HG02870 (cell line): ENCODE measurements around the gene NEU4.
"Not testable (repeated sequence)": the region's sequence is repeated elsewhere in the genome, so short reads cannot be mapped to it uniquely, and the experiment has no call there.

ENCODE experiments used
- ATAC-seq: cut with Tn5 transposase; IDR thresholded peaks from one replicate; pipeline ENCODE4 v1.9.1; 2021; ENCODE audit warnings: mild to moderate bottlenecking, moderate library complexity; ENCODE audit not compliant: unreplicated experiment

The NEU4 gene

DNA sequence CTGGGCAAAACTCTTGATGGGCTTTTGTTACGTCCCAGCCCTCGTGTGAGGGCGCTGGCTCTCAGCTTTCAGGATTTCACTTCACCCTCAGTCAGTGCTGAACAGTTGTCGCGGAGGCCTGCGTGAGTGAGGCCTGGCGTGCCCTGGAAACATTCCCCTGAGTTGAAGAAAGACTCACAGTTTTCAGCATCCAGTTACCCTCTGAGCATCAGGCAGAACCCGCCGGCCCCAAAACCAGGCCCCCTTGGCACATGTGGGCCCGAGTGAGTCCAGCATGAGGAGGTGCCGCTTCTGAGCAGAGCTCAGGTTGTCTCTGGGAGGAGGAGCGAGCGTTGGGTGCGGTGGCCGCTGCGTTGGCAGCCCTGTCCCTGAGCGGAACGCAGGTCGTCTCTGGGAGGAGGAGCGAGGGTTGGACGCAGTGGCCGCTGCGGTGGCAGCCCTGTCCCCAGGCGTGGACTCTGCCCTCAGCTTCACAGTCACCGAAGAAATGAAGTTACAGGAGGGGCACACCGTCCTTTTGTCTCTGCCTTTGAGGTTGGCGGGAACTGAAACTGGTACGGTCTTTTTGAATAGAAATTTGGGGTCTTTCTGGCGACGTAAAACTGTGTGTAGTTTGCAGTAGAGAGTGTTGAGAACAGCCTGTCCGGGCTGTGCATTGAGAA lies at the start of gene NEU4:
Gene NEU4, plus strand, starts transcription at position 473 of the 662 bp plus-strand sequence. CDS start 5,292 bp downstream, outside the sequence.
- ATAC-seq, result no peak

DNA sequence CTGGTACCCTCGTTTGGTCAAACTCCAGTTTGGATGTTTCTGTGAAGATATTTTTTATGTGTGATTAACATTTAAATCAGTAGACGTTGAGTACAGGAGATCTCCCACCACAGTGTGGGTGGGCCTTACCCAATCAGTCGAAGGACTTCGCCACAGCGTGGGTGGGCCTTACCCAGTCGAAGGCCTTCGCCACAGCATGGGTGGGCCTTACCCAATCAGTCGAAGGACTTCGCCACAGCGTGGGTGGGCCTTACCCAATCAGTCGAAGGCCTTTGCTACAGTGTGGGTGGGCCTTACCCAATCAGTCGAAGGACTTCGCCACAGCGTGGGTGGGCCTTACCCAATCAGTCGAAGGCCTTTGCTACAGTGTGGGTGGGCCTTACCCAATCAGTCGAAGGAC lies 49.1 kb upstream of the NEU4 start:
- not testable (repeated sequence) for ATAC-seq

DNA sequence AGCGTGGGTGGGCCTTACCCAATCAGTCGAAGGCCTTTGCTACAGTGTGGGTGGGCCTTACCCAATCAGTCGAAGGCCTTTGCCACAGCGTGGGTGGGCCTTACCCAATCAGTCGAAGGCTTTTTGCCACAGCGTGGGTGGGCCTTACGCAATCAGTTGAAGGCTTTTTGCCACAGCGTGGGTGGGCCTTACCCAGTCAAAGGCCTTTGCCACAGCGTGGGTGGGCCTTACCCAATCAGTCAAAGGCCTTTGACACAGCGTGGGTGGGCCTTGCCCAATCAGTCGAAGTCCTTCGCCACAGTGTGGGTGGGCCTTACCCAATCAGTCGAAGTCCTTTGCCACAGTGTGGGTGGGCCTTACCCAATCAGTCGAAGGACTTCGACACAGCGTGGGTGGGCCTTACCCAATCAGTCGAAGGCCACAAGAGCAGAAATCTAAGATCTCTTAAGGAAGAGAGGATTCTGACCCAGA lies 48.7 kb upstream of the NEU4 start:
- no peak for ATAC-seq

GRCh38 chr2:241762321-241762932 lies 46.6 kb upstream of the NEU4 start:
- no peak for ATAC-seq

DNA sequence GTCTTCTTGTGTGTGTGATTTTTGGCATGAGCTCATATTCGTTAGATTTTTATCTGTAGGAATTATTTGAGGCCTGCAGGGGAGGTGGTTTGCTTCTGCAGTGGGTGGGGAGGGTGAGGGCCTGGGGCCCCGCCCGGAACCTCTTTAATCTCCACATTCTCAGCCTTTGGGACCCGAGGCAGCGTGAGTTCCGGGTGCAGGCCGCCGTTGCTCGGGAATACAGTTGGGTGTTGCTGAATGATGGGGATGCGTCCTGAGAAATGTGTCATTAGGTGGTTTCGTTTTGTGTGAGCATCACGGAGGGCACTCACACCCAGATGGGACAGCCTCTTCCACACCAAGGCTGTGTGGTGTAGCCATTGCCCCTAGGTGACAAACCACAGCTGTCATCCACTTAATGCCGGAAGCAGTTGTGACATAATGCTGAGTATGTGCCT lies 46.0 kb upstream of the NEU4 start:
- ATAC-seq, result no peak

DNA sequence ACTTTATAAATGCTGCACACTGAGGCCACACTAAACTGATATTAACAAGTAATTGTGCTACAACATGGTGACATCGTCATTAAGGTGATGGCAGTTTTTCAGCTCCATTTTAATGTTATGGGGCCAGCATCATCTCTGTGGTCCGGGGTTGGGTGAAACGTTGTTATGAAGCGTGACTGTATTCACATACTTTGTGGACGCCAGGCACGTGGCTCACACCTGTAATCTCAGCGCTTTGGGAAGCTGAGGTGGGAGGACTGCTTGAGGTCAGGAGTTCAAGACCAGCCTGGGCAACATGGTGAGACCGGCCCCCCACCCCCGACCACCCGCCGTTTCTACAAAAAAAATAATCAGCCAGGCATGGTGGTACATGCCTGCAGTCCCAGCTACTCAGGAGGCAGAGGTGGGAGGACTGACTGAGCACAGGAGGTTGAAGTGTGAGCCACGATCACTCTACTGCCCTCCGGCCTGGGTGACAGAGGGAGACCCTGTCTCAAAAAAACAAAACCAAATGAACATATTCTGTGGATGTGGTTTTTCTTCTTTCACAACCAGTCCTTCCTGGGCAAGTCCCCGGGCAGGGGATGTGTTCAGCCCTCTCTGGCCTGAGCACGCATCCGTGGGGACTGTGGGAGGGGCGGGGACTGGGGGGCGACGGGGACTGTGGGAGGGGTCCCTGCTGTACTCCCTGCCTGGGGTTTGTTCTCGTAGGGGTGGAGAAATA lies 45.3 kb upstream of the NEU4 start:
- no peak for ATAC-seq

DNA sequence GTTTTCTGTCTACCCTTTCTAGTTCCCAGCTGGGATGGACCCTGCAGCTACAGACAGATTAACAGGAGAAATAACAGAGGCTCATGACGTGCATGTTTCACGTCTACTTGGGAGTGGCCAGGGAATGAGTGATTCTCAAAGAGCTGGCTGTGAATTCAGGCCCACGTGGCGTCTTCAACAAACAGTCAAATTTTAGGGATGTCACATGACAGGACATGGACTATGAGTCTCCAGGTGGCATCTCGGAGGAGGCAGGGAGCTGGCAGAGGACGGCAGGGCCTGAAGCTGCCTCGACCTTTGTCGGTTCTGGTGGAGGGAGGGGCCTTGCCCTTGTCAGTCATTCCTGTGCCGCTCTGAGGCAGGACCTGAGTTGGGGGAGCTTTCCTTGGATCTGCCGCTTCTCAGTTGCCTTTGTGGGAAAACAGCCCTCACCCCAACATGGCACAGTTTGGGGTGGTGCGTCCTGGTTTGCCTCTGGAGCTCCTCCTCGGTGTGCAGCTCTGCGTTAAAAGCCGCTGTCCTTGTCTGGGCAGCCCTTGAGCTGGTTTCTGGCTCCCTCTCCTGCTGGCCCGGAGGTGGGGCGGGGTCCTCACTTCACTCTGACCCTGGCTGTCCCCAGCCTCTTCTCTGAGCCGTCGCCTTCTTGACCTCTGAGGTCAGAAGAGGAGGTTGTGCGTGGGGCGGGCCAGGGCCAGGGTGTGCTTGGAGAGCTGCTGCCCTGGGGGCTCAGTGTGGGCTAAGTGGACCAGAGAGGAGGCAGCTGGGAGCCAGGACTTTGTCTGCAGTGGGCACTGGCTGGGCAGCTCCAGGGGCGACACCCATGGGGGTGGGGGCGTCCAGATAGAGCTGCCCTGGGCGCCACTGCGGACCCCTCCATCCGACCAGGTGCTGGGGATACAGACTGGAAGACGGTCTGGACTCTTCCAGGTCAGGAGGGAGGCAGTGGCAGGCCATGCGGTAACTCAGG lies 44.4 kb upstream of the NEU4 start:
- ATAC-seq, result no peak

- no peak for ATAC-seq
Observed at GRCh38 chr2:241767464-241768250, 41.3 kb upstream of the NEU4 start.

GRCh38 chr2:241768251-241768711 lies 40.7 kb upstream of the NEU4 start:
- no peak for ATAC-seq

DNA sequence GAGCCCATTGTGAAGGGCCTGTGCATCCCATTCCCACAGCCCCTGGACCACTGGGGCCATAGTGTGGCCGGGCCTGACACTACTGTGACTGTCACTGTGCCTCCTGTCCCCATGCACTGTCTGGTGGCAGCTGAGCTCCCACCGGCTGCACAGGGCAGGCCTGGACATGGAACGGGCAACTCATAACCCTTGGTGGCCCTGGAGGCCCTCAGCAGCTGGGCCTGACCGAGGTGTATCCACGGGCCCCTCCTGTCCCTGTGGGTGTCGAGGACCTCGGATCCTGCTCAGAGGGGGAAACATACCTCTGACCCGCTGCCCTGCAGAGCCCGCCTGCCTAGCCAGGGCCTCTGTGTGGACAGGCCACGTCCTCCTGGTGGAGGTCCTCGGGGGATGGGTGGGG lies 40.1 kb upstream of the NEU4 start:
- no peak for ATAC-seq

DNA sequence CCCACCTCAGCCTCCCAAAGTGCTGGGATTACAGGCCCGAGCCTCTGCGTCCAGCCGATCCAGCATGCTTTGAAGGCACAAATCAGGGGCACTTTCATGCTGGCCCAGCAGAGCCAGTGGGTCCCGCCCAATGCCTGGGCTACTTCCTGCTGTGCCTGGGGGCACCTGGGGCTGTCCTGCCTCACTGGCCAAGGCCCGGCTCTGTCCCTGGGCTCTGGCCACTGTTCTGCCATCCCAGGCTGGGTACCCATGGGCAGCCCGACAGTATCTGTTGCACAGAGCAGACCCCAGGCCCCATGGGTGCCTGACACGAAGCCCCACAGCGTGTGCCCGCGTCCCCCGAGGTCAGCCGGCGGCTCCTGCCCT lies 39.2 kb upstream of the NEU4 start:
- ATAC-seq, result no peak

DNA sequence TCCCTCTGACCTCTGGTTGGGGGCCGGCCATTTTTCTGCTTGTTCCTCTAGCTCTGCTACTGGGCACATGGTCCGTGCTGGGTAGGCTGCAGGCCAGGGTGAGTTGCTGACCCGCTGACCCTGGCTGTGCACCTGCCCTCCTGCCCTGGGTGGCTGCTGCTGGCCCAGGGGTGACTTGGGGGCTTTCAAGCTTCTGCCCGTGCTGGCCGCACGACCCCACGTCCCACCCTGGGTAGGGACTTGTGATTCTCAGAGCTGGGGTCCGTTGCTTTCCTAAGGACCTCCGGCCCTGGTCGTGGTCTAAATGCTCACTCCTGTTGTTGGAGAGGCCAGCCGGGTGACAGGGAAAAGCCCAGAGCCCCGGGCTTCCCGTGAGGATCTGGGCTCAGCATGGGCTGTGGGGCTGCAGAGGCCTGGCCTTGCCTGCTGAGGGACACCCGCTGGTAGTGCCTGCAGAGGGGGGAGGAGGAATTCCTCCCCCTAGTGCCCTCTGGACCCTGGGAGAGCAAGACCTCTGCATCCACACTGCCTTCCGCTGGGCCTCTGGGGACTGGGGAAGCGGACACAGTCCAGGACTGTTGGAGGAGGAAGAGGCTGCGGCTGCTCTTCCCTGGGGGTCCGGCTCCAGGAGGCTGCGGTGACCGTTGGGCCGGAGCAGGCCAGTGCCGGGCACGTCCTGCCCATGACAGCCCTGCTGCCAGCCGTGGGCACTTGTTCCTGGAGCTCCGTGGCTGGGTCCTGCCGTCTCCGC lies 38.6 kb upstream of the NEU4 start:
- ATAC-seq, result no peak

- no peak for ATAC-seq
Observed at GRCh38 chr2:241770936-241771285, 38.1 kb upstream of the NEU4 start.

DNA sequence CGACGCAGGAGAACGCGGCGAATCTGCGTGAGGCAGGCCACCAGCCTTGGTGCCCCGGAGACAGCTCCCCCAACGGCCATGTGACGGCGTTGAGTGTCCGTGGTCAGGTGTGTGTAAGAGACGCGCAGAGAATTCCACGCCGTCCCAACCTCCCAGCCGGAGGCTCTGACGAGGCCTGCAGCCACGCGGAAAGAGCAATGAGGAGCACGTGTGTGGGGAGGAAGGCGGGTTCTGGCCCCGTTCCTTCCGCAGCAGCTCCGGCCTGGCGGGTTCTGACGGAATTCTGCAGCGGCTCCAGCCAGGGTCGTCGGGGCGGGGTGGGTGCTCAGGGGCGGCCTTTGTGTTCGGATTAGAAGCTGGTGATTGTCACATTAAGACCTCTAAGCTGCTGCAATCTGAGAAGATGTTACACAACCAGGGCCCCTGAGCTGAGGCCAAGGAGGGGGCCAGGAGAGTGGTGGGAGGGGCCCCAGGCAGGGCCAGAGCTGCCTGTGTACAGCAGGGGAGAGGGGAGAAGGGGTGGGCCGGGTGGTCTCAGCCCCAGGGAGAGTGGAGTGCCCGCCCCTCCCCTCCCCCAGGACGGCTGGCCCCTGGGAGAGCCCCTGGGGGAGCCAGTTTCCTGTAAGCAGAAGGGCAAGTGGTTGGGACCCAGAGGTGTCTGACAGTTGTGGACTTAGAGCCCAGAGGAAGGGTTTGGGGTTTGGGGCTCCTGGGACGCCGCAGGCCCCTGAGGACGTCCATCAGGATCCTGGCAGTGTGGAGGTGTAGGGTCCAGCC lies 37.5 kb upstream of the NEU4 start:
- no peak for ATAC-seq

DNA sequence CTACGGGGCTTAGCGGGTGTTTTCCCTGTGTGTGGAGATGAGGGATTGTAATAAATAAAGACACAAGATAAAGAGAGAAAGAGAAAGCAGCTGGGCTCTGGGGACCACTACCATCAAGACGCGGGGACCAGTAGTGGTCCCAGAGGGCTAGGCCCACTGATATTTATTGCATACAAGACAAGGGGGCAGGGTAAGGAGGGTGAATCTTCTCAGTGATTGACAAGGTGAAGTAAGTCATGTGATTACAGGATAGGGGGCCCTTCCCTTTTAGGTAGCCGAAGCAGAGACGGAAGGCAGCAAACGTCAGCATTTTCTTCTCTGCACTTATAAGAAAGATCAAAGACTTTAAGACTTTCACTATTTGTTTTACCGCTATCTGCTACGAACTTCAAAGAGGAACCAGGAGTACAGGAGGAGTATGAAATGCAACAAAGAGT lies 36.9 kb upstream of the NEU4 start:
- ATAC-seq, result no peak

DNA sequence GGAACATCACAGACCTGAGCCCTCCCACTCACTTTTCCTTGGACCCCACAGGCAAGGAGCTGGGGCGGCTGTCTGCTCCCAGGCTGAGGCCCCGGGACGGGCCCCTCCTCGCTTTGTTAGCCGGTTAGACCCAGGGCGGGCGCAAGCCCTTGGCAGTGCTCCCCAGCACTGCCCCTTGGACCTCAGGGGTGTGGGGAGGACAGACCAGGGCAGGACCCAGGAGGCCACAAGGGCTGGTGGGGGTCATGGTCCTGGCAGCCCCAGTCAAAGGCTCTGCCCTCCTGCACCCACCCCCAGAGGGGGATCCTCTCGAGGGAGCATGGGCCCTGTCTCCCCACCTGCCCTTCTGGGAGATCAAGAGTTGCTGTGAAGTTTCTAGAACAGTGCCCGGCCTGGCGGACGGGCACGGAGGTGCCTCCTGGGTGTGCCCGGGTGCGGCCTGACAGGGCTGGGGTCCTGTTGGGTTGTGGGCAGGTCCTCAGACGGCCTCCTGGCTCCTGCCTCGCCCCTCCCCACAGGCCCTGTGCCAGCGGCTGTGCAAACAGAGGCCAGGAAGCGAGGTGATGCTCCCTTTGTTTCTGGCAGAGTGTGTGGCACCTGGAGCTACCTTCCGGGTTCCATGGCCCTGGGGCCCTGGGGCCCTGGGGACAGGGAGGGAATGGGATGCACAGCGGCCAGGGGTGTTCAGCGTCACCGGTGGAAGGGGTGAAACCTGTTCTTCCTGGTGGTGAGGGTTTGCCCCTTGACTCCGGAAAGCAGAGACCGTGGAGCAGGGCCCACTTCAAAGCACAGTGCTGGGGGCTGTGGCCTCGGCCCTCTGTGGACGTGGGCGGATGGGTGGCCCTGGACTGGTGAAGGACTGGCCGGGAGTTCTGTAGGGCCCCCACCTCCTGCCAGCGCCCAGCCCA lies 35.2 kb upstream of the NEU4 start:
- ATAC-seq, result no peak

- no peak for ATAC-seq
Observed at GRCh38 chr2:241774419-241775222, 34.4 kb upstream of the NEU4 start.
